Activated CD8-positive, alpha-beta memory T cell treated with anti-CD3 and anti-CD28 coated beads, Interleukin-2, amount 50 U/mL, for 24 hours (primary cell): Measurements from ENCODE around the gene NFE2.
"Not testable (repeated sequence)": the region's sequence is repeated elsewhere in the genome, so short reads cannot be mapped to it uniquely, and the experiment has no call there.

Experiments
- DNase-seq: peaks from one replicate; pipeline ENCODE4 v3.0.0-alpha.2; 2020; ENCODE audit errors: extremely low read depth

NFE2 gene

GRCh38 chr12:54306925-54307741 lies 6.3 kb upstream of the NFE2 start:
- DNase-seq: no peak

DNA sequence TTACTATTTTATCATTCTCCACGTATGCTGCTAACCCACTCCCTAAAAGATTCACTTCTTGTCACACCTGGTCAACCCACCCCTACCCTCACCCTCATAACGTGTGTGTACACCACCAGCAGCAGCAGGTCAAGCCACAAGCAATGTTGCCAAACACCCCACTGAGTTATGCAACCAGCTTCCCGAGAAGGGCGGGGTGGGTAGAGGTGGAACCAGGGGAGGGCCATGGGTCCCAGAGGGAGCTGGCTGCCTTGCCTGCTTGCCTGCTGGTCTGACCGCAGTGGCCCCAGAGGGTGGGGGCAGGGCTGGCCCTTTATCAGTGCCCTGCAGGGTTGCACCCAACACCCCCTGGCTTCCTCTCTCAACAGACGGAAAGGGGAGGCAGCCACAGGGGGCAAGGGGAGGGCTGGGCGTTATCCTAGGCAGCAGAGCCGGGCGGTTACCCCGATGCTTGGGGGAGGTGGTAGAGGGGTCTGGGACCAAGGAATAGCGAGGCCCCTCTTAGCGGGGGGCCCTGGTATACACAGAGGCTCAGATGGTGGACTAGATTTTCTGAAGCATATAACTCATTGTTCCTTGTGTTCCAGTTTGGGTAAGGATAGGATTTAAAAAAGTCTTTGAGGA lies 3.5 kb upstream of the NFE2 start:
- DNase-seq: no peak

DNA sequence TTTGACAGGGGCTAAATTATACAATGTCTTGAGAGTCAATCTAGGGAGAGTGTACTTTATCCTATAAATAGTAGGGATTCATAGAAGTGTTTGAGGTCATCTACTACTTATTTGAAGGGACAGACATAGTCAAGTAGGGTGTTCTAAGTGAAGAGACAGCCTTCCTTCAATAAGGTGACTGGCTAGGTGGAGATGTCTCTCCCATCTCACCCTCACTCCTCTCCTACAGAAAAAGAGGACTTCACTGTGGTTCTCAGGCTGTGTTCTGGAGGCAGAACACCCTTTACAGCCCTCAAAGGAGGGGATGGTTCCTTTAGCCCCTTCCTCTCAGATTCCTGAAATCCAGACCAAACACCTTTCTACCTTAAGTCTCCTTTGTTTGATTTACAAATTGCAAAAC lies 2.8 kb upstream of the NFE2 start:
- DNase-seq: no peak

- no peak for DNase-seq
Measured at GRCh38 chr12:54301428-54302048, 723 bp upstream of the NFE2 start.

GRCh38 chr12:54300225-54300731 lies 537 bp downstream of the NFE2 start:
- no peak for DNase-seq

DNA sequence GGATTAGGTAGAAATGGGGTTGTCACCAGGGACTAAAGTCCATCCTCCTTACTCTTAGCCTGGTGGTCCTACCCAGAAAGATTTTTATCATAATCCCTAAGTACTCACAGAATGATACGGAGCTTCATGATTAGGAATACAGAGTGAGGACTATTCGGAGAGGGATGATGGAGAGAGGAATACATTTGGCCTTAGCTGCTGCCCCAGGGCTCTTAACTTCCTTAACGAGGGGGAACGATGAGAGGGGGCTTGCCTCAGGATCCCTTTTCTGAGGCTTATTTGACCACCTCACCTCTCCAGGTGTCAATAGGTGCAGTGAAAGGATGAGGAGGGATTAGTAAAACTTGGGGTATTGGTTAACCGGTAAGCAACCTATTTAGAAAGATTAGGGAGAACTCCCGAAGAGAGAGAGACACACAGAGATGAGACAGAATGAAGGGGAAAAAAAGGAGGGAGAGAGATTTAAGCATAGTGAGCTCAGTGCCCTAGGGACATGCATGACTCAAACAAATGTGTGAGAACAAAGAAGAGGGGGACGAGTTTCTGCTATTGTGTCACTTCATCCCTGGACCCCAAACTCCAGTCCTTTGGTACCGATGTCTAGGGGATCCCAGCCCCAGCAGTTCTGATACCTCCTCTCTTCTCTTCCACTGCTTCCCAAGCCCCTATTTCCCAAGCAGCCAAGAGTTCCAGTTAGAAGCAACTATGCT lies 1.1 kb downstream of the NFE2 start:
- no peak for DNase-seq

DNA sequence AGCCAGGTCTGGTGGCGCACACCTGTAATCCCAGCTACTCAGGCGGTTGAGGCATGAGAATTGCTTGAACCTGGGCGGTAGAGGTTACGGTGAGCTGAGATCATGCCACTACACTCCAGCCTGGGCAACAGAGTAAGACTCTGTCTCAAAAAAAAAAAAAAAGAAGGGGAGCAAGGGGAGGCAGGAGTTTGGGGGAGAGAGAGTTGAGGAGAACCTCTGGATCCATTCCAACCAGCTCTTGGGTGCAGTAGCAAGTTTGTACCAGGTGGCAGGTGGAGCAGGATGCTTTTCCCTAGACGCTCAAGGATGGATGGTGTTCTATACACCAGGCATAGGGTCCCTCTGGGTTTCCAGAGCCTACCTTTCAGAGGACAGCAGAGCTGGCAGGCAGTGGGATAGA lies 1.9 kb downstream of the NFE2 start:
- no peak for DNase-seq

DNA sequence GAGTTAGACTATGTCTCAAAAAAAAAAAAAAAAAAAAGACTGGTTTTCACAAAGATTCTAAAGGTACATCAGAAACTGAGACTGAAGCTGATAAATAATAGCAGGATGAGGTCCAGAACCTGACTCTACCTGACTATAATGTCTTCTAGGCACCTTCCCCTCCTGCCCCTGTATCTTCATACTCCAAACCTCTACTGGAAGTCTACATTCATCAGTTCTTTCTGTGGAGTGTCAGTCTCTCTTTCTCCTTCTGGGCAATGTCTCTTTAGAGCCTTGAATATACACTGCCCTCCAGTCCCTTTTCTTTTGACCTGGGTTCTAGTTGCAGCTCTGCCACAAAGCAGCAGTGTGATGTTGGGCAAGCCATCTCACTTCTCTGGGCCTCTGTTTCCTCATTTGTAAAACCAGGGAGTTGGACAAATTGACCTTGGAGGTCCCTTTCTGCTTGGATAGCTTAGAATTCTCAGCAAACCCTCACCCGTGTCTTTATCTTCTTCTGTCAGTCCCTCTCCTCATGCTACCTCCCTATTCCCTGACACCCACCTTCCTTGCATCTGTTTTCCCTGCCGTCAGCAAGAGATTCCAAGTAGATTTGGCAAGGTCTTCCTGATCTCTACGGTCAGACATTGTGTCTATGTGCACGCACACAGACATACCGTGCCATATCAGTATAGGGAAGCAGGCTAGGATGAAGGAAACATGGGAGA lies 4.3 kb downstream of the NFE2 start:
- DNase-seq: no peak

DNA sequence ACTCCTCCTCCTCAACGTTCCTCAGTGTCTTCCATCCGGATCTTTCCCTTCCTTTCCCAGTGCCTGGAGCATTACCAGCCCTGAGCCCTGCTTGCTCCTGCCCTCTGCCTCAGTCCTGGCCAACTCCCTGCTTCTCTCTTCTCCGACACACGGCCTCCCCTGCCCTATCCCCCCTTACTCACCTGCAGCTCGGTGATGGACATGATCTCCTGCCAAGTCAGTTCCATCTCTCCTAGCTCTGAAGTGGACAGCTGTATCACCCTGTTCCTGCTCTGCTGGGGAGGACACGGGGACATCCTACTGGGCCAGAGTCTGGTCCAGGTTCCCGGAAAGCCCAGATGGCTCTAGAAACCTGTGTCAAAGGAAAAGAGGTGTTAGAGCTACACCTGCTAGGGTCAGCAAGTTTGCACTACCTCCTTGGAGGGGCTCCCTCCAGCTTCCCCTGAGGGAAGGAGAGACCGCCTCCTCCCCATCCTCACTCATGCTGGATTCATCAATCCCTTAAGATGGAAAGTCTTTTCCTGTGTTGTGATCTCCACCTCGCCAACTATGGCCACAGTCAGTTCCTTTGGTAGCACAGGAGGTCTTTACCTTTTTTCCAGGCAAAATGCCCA lies 5.8 kb downstream of the NFE2 start:
- DNase-seq: no peak

GRCh38 chr12:54294152-54294952 lies 6.5 kb downstream of the NFE2 start:
- no peak for DNase-seq

GRCh38 chr12:54292931-54293241 lies 7.9 kb downstream of the NFE2 start:
- DNase-seq: no peak

GRCh38 chr12:54292083-54292930 lies 8.5 kb downstream of the NFE2 start:
- DNase-seq: no peak

- no peak for DNase-seq
Measured at GRCh38 chr12:54287261-54288157, 13.3 kb downstream of the NFE2 start.

DNA sequence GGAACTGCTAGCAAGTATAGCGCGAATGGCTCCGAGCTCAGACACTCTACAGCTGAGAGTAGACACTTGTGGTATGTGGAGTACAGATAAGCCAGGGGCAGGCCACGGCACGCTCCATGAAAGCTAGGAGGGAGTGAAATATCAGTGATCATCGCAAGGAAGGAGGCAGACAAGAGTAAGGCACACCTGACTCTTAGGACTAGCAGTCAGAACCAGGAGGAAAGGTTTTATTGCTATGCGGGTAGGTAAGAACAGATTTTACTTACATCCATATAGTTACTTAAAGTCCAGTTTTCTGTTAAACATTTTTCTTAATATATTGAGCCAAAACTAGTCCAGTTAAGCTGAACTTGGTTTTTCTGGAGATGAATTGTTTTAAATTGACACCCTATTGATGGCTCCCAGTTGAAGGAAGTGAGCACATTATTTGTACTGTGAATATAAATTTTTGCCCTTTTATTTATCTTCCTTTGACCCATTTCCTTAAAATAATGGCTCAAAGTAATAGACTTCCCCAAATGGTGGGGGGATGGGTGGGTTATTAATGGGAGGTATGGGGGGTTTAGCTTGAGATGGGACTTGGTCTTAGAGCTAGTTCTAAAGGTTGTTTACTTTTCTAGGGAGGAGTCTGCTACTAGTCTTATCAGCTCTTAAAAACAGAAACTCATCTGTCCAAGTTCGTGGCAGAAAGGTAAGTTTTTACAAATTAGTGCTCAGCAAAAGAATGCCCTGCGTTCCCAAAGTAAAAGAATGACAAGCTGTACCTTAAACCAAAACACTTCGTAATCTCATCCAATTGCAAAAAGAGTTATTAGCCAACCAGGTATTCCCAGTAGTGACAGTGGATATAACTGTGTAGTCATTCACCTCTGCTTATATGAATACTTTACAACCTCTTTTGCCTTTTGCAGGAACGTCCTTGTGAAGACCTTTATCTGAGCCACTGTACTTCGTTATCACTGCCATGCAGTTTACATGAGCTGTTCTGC lies 14.5 kb downstream of the NFE2 start:
- DNase-seq: no peak

DNA sequence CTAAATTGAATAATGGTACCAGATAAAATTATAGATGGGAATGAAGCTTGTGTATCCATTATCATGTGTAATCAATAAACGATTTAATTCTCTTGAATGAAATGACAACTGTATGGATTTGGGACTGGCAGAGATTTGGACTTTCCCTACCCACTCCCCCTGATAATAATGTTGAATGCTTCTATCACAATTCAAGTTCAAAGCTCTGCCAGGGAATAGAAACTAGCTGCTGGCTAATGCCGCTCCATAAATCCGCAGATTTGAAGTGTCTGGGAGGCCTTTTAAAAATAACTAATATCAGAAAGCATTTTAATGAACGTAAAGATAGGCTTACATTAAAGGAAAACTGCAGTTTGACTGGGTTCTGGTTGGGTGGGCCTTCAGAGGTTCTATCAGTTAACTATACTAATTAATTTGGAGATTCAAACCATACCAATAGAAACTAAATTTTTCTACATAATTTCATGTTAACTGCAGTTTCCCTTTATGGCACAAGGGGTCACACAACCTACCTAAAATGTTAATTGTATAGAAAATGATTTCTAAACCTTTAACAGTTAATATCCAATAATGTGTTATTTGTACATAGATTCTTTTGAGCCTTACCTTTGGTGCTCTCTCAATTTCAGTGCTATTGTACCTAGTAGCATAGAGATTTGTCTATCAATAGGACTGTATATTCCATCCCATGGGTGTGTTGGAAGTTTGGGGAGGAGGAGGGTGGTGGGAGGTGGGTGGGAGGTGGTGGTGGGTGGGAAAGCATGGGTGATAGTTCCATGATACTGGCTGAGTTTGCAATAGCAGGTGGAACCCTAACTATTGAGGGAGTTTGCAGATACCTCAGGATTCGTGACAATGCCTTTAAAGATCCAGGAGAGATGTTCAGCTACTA lies 15.4 kb downstream of the NFE2 start:
- no peak for DNase-seq

DNA sequence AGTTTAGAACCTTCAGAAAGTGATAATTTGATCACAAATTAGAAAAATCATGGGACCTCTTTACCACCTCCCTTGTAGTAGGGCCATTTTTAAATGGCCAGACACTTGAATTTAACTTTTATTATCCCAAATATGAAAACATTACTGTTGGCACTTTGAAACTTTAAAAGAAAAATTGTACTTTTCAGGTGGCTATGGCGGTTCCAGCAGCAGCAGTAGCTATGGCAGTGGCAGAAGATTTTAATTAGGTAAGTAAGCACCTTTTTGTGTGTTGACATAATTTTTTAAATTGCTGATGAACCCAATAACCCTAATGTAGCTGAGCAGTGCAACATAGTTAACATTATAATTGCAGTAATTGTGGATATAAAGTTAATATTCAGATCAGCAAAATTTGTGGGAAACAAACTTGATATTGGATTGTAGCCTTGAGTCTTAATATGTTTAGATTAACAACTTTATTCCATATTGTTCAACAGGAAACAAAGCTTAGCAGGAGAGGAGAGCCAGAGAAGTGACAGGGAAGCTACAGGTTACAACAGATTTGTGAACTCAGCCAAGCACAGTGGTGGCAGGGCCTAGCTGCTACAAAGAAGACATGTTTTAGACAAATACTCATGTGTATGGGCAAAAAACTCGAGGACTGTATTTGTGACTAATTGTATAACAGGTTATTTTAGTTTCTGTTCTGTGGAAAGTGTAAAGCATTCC lies 16.6 kb downstream of the NFE2 start:
- DNase-seq: not testable (repeated sequence)
